GM12801 (cell line): Measurements from ENCODE around the gene STEEP1.

ENCODE experiments used
- TF ChIP-seq, protein P1 (sequence below): IDR thresholded peaks from one replicate; pipeline ENCODE4 v1.5.1; 2011; ENCODE audit warnings: control low read depth; ENCODE audit not compliant: insufficient read length; ENCODE audit errors: extremely low read depth

Gene STEEP1

DNA sequence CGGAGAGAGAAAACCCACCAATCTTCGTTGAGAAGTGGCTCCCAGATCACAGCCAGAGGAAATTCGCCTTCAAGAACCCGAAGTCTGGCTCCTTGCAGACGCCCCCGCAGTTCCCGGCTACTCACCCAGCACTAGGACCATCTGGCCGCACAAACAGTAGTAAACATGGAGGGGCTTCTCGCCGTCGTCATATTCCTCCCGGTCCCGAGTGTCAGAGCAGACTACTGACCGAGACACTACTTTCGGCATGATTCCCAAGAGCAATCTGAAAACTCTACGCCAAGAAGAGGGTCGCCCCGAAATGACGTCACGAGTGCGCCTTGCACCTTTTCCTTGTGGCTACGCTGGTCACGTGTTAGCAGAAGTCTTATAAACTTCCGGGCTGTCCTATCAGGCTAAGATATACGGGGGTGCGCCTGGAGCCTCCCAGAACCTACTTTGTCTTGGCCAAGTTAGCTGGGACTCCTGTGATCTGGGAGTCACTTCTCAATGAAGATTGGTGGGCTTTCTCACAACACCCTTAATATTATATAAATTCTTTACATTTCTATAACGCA is at the start of gene STEEP1:
Gene STEEP1, minus strand, starts transcription at position 303 of the 557 bp plus-strand sequence. Its CDS starts 54 bp downstream, at position 249.
- TF ChIP-seq, protein P1, sequence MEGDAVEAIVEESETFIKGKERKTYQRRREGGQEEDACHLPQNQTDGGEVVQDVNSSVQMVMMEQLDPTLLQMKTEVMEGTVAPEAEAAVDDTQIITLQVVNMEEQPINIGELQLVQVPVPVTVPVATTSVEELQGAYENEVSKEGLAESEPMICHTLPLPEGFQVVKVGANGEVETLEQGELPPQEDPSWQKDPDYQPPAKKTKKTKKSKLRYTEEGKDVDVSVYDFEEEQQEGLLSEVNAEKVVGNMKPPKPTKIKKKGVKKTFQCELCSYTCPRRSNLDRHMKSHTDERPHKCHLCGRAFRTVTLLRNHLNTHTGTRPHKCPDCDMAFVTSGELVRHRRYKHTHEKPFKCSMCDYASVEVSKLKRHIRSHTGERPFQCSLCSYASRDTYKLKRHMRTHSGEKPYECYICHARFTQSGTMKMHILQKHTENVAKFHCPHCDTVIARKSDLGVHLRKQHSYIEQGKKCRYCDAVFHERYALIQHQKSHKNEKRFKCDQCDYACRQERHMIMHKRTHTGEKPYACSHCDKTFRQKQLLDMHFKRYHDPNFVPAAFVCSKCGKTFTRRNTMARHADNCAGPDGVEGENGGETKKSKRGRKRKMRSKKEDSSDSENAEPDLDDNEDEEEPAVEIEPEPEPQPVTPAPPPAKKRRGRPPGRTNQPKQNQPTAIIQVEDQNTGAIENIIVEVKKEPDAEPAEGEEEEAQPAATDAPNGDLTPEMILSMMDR: no peak

DNA sequence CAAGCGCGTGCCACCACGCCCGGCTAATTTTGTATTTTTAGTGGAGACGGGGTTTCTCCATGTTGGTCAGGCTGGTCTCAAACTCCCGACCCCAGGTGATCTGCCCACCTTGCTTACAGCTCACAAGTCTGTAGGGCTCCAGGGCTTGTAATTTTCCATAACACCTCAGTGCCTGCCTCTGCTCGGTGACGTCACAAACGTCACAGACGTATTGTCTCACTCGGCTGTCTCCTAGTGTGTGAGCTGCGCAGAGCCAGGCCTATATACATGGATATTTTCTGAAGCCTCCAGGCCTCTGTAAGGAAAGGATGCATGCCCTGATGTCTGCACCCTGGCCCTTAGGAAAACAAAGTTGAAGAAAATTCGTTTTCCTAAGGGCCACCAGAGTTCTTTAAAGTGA is 49.6 kb upstream of the STEEP1 start:
- TF ChIP-seq, protein P1: no peak

- TF ChIP-seq, protein P1: no peak
Measured at GRCh38 chrX:119607018-119607389, 41.8 kb upstream of the STEEP1 start.

- TF ChIP-seq, protein P1: no peak
Measured at GRCh38 chrX:119606280-119607017, 41.2 kb upstream of the STEEP1 start, which contains the start of gene NKRF. Gene NKRF, minus strand, starts transcription at chrX:119606424.

DNA sequence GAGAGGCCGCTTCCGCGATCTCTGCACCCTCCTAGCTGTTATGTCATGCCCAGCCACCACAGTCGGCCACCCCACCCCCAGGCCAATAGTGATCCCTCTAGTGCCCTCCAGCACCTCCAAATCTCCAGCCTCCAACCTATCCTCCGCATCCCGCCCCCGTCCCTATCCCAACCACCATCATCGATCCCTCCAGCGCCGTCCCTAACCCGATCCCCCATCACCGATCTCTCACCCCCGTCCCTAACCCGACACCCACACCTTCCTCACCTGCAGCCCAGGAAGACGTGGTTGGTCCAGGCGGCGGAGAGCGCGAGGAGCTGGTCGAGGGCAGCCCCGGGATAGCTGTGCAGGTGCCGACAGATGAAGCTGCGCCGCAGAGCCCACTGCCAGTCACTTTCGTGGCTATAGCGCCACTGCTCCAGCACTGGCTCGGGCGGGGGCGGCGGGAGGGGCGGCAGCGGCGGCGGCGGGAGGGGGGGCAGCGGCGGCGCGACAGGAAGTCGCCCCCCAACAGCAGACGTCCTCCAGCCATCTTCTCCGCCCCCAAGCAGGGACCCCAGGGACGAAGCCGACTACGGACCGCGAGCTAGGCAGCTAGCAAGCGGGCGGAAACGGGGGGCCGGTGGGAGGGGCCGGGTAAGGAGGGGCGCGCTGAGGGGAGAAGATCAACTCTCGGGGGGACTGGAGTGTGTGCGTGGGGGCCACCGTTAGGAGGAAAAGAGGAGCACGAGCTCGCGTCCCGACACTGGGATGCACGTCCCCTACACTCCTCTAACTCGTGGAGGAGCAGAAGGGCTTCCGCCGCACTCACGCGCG is 40.5 kb upstream of the STEEP1 start:
- TF ChIP-seq, protein P1: no peak

DNA sequence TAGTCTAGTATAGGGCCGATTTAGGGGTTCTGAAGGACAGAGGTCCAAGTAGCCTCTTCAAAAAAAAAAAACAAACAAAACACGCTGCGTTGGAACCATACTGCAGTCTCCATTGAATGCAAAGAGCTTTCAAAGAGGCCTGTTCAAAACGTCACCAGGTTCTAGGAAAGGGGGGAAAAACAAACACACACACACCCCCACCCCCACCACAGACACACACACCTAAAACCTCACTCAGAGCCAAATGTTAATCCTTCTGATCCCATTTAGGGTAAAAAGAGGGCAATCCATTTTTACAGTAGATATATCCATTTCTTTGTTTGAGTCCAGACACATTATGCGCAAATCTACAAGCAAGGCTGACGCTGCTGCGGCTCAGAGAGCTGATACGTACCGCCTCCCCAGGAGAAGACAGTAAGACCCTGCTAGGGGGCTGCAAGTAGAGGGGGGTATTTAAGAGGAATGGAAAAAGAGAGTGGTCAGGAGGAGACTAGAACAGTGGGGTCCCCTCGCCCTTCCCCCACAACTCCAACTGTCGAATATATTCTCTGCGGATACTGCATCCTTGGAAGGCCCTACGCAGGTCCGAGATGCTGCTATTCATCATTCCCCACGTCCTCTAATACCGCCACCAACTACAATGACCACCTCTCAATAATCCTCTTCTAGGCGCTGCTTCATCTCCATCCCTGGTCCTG is 39.7 kb upstream of the STEEP1 start:
- TF ChIP-seq, protein P1: no peak
